K562 (cell line): Measurements from ENCODE around the gene VARS1. TPM values are rescaled to one million over a fixed set of nuclear protein-coding genes. Genes with fewer than 3 reads are reported as not detected.

Experiments
- BRCA1 ChIP-seq, 2 experiments: fragments of 450-650 bp in 1 of 2; sonication (generic) in 1 of 2; formaldehyde crosslinking in 1 of 2; IDR thresholded peaks; 2 replicates each; pipeline versions ENCODE4 v1.5.0 to v1.6.1; 2017 to 2020; ENCODE audit warnings: mild to moderate bottlenecking in 1 of 2, missing genetic modification reagents in 1 of 2
- E2F6 ChIP-seq, 2 experiments: IDR thresholded peaks; 2 replicates each; pipeline ENCODE4 v1.6.1; 2011; ENCODE audit warnings: borderline replicate concordance in 1 of 2, control low read depth in 1 of 2, low read depth in 1 of 2, low read length in 1 of 2, mild to moderate bottlenecking in 1 of 2, mixed read lengths in 1 of 2, moderate library complexity in 1 of 2; ENCODE audit not compliant: insufficient read depth in 1 of 2, insufficient read length in 1 of 2, poor library complexity in 1 of 2, severe bottlenecking in 1 of 2; ENCODE audit errors: extremely low read depth in 1 of 2
- ELF1 ChIP-seq: fragments of 200-800 bp; sonication (Bioruptor generic); IDR thresholded peaks from 2 replicates; pipeline ENCODE4 v1.6.1; 2016; ENCODE audit warnings: missing genetic modification characterization, missing compliant biosample characterization
- FOSL1 ChIP-seq: fragments of 200-800 bp; sonication (Bioruptor generic); conservative IDR thresholded peaks from 2 replicates; pipeline ENCODE4 v1.6.1; 2016; ENCODE audit warnings: missing genetic modification characterization, missing compliant biosample characterization
- GABPA ChIP-seq: fragments of 200-800 bp; sonication (Bioruptor generic); conservative IDR thresholded peaks from 2 replicates; pipeline ENCODE4 v1.6.1; 2016; ENCODE audit warnings: low read depth, missing genetic modification characterization, missing compliant biosample characterization
- HBP1 ChIP-seq: fragments of 450-650 bp; formaldehyde crosslinking; IDR thresholded peaks from 2 replicates; pipeline ENCODE4 v1.4.0; 2022; ENCODE audit warnings: missing genetic modification characterization
- HNRNPUL1 ChIP-seq: fragments of 200-400 bp; formaldehyde crosslinking; IDR thresholded peaks from 2 replicates; pipeline ENCODE4 v1.6.1; 2017; ENCODE audit warnings: low read length
- ID3 ChIP-seq, 2 experiments: fragments of 250-450 bp in 1 of 2; fragments of 450-650 bp in 1 of 2; sonication (Bioruptor Pico) in 1 of 2; IDR thresholded peaks; 2 replicates each; pipeline versions ENCODE4 v1.6.1 to v1.8.0; 2016 to 2021; ENCODE audit warnings: mild to moderate bottlenecking in 2 of 2, moderate library complexity in 2 of 2, missing compliant biosample characterization in 1 of 2, missing genetic modification characterization in 1 of 2
- MAZ ChIP-seq, 2 experiments: fragments of 450-650 bp in 1 of 2; sonication (generic) in 1 of 2; formaldehyde crosslinking; IDR thresholded peaks in 1 of 2; conservative IDR thresholded peaks in 1 of 2; 2 replicates each; pipeline versions ENCODE4 v1.4.0 to v1.5.0; 2020; ENCODE audit warnings: mild to moderate bottlenecking in 1 of 2, missing genetic modification reagents in 1 of 2
- MED1 ChIP-seq: sonication (generic); formaldehyde crosslinking; IDR thresholded peaks from 2 replicates; pipeline ENCODE4 v1.8.1; 2023; ENCODE audit warnings: missing genetic modification reagents, borderline replicate concordance
- MTA3 ChIP-seq: fragments of 450-650 bp; formaldehyde crosslinking; IDR thresholded peaks from 2 replicates; pipeline ENCODE4 v1.6.1; 2017; ENCODE audit warnings: mild to moderate bottlenecking, borderline replicate concordance
- PTBP1 ChIP-seq: fragments of 200-400 bp; formaldehyde crosslinking; IDR thresholded peaks from 2 replicates; pipeline ENCODE4 v1.6.1; 2017; ENCODE audit warnings: low read depth, low read length
- RBM14 ChIP-seq: fragments of 200-400 bp; formaldehyde crosslinking; IDR thresholded peaks from 2 replicates; pipeline ENCODE4 v1.6.1; 2018; ENCODE audit warnings: low read depth, mild to moderate bottlenecking, low read length, moderate library complexity, borderline replicate concordance; ENCODE audit not compliant: insufficient read depth
- SMAD1 ChIP-seq: fragments of 150-350 bp; IDR thresholded peaks from 2 replicates; pipeline ENCODE4 v1.6.1; 2014; ENCODE audit warnings: low read length, low read depth; ENCODE audit not compliant: partially characterized antibody
- polyA plus RNA-seq, 8 experiments: library from polyadenylated mRNA; depleted of rRNA in 4 of 8; stranded (reverse) in 5 of 8; unstranded in 3 of 8; fragments of >200 nt; fragmentation: Nextera tagmentation in 2 of 8; fragmentation: Illumina TruSeq in 1 of 8; extraction: Ambion mirVana in 2 of 8; extraction: Trizol in 1 of 8; gene quantifications; 2 replicates each; pipeline versions ENCODE4 v1.2.1 to v1.2.3, GENCODE V29; 2011 to 2014; ENCODE audit warnings: inconsistent platforms in 1 of 8, missing spikeins in 1 of 8
- total RNA-seq, 7 experiments: library from RNA; depleted of rRNA in 6 of 7; stranded (reverse); fragments of >200 nt in 6 of 7; fragmentation: Illumina TruSeq in 2 of 7; extraction: Trizol in 2 of 7; gene quantifications; 2 replicates each; pipeline versions ENCODE4 v1.2.1 to v1.2.3, GENCODE V29; 2011 to 2021; ENCODE audit warnings: low replicate concordance in 1 of 7

VARS1 gene
- total and polyA plus RNA-seq, 9 of the 15 experiments (the other 6 are each of a cell fraction or from before 2014, with no cell fraction given) = 2.9 to 488 (median 130) TPM

DNA sequence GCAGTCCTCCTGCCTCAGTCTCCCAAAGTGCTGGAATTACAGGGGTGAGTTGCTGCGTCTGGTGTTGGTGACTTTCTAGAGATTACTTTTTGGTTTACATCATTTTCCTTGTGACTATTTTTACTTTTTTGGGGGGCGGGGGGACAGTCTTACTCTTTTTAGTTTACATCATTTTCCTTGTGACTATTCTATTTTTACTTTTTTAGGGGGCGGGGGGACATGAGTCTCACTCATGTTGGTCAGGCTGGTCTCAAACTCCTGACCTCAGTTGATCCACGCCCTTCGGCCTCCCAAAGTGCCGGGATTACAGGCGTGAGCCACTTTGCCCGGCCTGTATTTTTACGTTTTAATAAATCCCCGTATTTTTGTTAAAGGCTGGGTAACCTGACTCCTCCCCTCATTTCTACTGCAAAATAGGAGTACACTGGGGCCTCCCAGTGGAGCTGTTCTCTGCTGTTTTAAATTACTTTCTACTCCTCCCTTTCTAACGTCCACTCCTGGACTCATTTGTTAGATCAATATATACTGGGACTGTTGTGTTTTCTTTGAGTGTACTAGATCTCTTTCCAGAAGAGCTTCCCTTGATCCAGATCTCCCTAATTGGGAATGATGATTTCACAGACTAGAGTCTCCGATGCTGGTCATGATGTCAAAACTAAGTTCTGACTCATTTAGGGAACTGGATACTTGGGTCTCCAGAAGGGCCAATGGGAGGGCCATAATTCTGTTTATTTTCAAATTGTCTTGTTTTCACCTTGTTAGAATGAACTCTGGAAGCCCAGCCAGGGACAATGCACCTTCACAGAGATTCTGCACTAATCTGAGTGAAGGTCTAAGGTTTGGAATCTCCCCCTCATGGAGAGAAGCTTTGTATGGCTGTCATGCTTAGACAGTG lies 41.2 kb upstream of the VARS1 start (continued):
- TF ChIP-seq E2F6 (IDR thresholded peaks at IDR 0.05; ENCODE audit: borderline replicate concordance in 1 of 2, extremely low read depth in 1 of 2, insufficient read depth in 1 of 2, insufficient read length in 1 of 2, low read depth in 1 of 2, low read length in 1 of 2, poor library complexity in 1 of 2, severe bottlenecking in 1 of 2) = no peak
- no peak for TF ChIP-seq MTA3
- TF ChIP-seq RBM14 = no peak
- no peak for TF ChIP-seq SMAD1
- TF ChIP-seq BRCA1 (IDR thresholded peaks at IDR 0.05) = no peak
- no peak for TF ChIP-seq BRCA1 (CRISPR knock-in tag; IDR thresholded peaks at IDR 0.05)
- no peak for TF ChIP-seq ELF1 (tag)
- TF ChIP-seq ID3 (CRISPR knock-in tag; IDR thresholded peaks at IDR 0.05) = no peak
- TF ChIP-seq ID3 (tag; IDR thresholded peaks at IDR 0.05) = no peak
- 0 out of 4 replicates have a peak, but pooled peaks of 1 of the 2 experiments have one; percentile 34 for TF ChIP-seq MAZ (CRISPR knock-in tag; conservative IDR thresholded peaks at IDR 0.05 in 1 of 2, IDR thresholded peaks at IDR 0.05 in 1 of 2)
- TF ChIP-seq FOSL1 (tag) = peak; percentile 47; the same call in 1 of the 2 replicates
- no peak for TF ChIP-seq HNRNPUL1
- no peak for TF ChIP-seq GABPA
- no peak for TF ChIP-seq MED1 (CRISPR knock-in tag)
- TF ChIP-seq HBP1 (CRISPR knock-in tag) = 0 out of 2 replicates have a peak, but pooled peaks have one; percentile 6
- no peak for TF ChIP-seq PTBP1
